Central memory CD8-positive, alpha-beta T cell (primary cell): ENCODE measurements around the gene CNTN6.

ENCODE experiments used
- ATAC-seq: fragments of 150-1000 bp; cut with Tn5 transposase; replicated peaks from 2 replicates; pipeline ENCODE4 v1.10.0; 2022; ENCODE audit warnings: mild to moderate bottlenecking, moderate FRiP score, moderate number of reproducible peaks; ENCODE audit not compliant: poor library complexity, severe bottlenecking; ENCODE audit errors: extremely low read depth
- DNase-seq, 2 donors: peaks; one replicate each; pipeline ENCODE4 v3.0.0; 2021; ENCODE audit warnings: low spot score in 2 of 2
- H3K27ac Mint-ChIP-seq: one replicate; pipeline ENCODE4 v1.8.0; 2022; ENCODE audit warnings: low read depth, mild to moderate bottlenecking, moderate library complexity, mixed read lengths
- H3K27me3 Mint-ChIP-seq: one replicate; pipeline ENCODE4 v1.8.0; 2022; ENCODE audit warnings: mixed read lengths
- H3K36me3 Mint-ChIP-seq: one replicate; pipeline ENCODE4 v1.8.0; 2022; ENCODE audit warnings: mild to moderate bottlenecking, moderate library complexity, mixed read lengths; ENCODE audit not compliant: insufficient read depth
- H3K4me1 Mint-ChIP-seq: one replicate; pipeline ENCODE4 v1.8.0; 2022; ENCODE audit warnings: mixed read lengths
- H3K4me3 Mint-ChIP-seq: one replicate; pipeline ENCODE4 v1.8.0; 2022; ENCODE audit warnings: mild to moderate bottlenecking, moderate library complexity, mixed read lengths
- H3K9me3 Mint-ChIP-seq: one replicate; pipeline ENCODE4 v1.8.0; 2022; ENCODE audit warnings: mixed read lengths

Gene CNTN6

GRCh38 chr3:1103525-1103924, 10.7 kb downstream of the CNTN6 start:
- Mint-ChIP-seq H3K9me3 (peaks cover 5% of the 10 kb centered on the region), H3K27me3 (no peaks in the 10 kb centered on the region), H3K4me3 (no peak overlapping the region), H3K4me1 (no peaks in the 10 kb centered on the region), H3K36me3 (no peaks in the 10 kb centered on the region), H3K27ac (no peak overlapping the region)
- ATAC-seq (no peak), DNase-seq (no peak)

GRCh38 chr3:1117843-1118473, 25.1 kb downstream of the CNTN6 start:
- DNase-seq: no peak
- ATAC-seq: no peak
- no peaks in the 10 kb centered on the region for H3K27me3 Mint-ChIP-seq
- no peaks in the 10 kb centered on the region for H3K4me1 Mint-ChIP-seq
- H3K4me3 Mint-ChIP-seq: no peak overlapping the region
- H3K36me3 Mint-ChIP-seq: no peaks in the 10 kb centered on the region
- peaks cover 22% of the 10 kb centered on the region for H3K9me3 Mint-ChIP-seq
- no peak overlapping the region for H3K27ac Mint-ChIP-seq

- Mint-ChIP-seq H3K9me3 (no peaks in the 10 kb centered on the region), H3K27me3 (no peaks in the 10 kb centered on the region), H3K36me3 (peaks cover 1% of the 10 kb centered on the region), H3K4me3 (no peak overlapping the region), H3K4me1 (no peaks in the 10 kb centered on the region), H3K27ac (no peak overlapping the region)
- ATAC-seq: no peak
- DNase-seq: no peak
Observed at GRCh38 chr3:1131166-1131565, 38.3 kb downstream of the CNTN6 start.

- H3K9me3 Mint-ChIP-seq: peaks cover 6% of the 10 kb centered on the region
- no peaks in the 10 kb centered on the region for H3K27me3 Mint-ChIP-seq
- H3K4me1 Mint-ChIP-seq: no peaks in the 10 kb centered on the region
- H3K36me3 Mint-ChIP-seq: no peaks in the 10 kb centered on the region
- no peak overlapping the region for H3K27ac Mint-ChIP-seq
- no peak for ATAC-seq
- no peak for DNase-seq
- no peak overlapping the region for H3K4me3 Mint-ChIP-seq
Observed at GRCh38 chr3:1135194-1135593, 42.4 kb downstream of the CNTN6 start.

GRCh38 chr3:1138036-1138435, 45.2 kb downstream of the CNTN6 start:
- DNase-seq: no peak
- H3K4me1 Mint-ChIP-seq: no peaks in the 10 kb centered on the region
- no peak overlapping the region for H3K27ac Mint-ChIP-seq
- H3K4me3 Mint-ChIP-seq: no peak overlapping the region
- no peaks in the 10 kb centered on the region for H3K36me3 Mint-ChIP-seq
- no peaks in the 10 kb centered on the region for H3K27me3 Mint-ChIP-seq
- H3K9me3 Mint-ChIP-seq: peaks cover 11% of the 10 kb centered on the region
- ATAC-seq: no peak

- no peak for DNase-seq
- Mint-ChIP-seq H3K36me3 (no peaks in the 10 kb centered on the region), H3K4me3 (no peak overlapping the region), H3K27me3 (no peaks in the 10 kb centered on the region), H3K9me3 (peaks cover 11% of the 10 kb centered on the region), H3K27ac (no peak overlapping the region), H3K4me1 (no peaks in the 10 kb centered on the region)
- no peak for ATAC-seq
Observed at GRCh38 chr3:1139071-1139470, 46.2 kb downstream of the CNTN6 start.

GRCh38 chr3:1147326-1147725, 54.5 kb downstream of the CNTN6 start:
- ATAC-seq (no peak), DNase-seq (no peak)
- H3K36me3 Mint-ChIP-seq: no peaks in the 10 kb centered on the region
- H3K4me1 Mint-ChIP-seq: no peaks in the 10 kb centered on the region
- H3K27ac Mint-ChIP-seq: no peak overlapping the region
- H3K4me3 Mint-ChIP-seq: no peak overlapping the region
- no peaks in the 10 kb centered on the region for H3K27me3 Mint-ChIP-seq
- H3K9me3 Mint-ChIP-seq: peaks cover 19% of the 10 kb centered on the region

- H3K27ac Mint-ChIP-seq: no peak overlapping the region
- no peak for DNase-seq
Observed at GRCh38 chr3:1147819-1148218, 55.0 kb downstream of the CNTN6 start.

GRCh38 chr3:1164101-1164500, 71.3 kb downstream of the CNTN6 start:
- no peak overlapping the region for H3K27ac Mint-ChIP-seq
- no peak for ATAC-seq
- H3K36me3 Mint-ChIP-seq: no peaks in the 10 kb centered on the region
- peaks cover 18% of the 10 kb centered on the region for H3K9me3 Mint-ChIP-seq
- H3K4me3 Mint-ChIP-seq: no peak overlapping the region
- no peaks in the 10 kb centered on the region for H3K27me3 Mint-ChIP-seq
- DNase-seq: no peak
- H3K4me1 Mint-ChIP-seq: no peaks in the 10 kb centered on the region

More at GRCh38 chr3:1147819-1148218, 55.0 kb downstream of the CNTN6 start:
- ATAC-seq: no peak
- Mint-ChIP-seq H3K4me1 (no peaks in the 10 kb centered on the region), H3K4me3 (no peak overlapping the region), H3K27me3 (no peaks in the 10 kb centered on the region), H3K9me3 (peaks cover 19% of the 10 kb centered on the region), H3K36me3 (no peaks in the 10 kb centered on the region)

GRCh38 chr3:1171320-1171719, 78.5 kb downstream of the CNTN6 start:
- peaks cover 34% of the 10 kb centered on the region for H3K9me3 Mint-ChIP-seq
- no peaks in the 10 kb centered on the region for H3K4me1 Mint-ChIP-seq
- ATAC-seq (no peak), DNase-seq (no peak)
- H3K4me3 Mint-ChIP-seq: no peak overlapping the region
- H3K27ac Mint-ChIP-seq: no peak overlapping the region
- H3K36me3 Mint-ChIP-seq: no peaks in the 10 kb centered on the region
- H3K27me3 Mint-ChIP-seq: no peaks in the 10 kb centered on the region

- no peaks in the 10 kb centered on the region for H3K4me1 Mint-ChIP-seq
- H3K9me3 Mint-ChIP-seq: peaks cover 29% of the 10 kb centered on the region
- ATAC-seq (no peak), DNase-seq (no peak)
- H3K27ac Mint-ChIP-seq: no peak overlapping the region
- H3K27me3 Mint-ChIP-seq: no peaks in the 10 kb centered on the region
- H3K36me3 Mint-ChIP-seq: no peaks in the 10 kb centered on the region
- H3K4me3 Mint-ChIP-seq: no peak overlapping the region
Observed at GRCh38 chr3:1172644-1173043, 79.8 kb downstream of the CNTN6 start.

GRCh38 chr3:1179146-1179545, 86.3 kb downstream of the CNTN6 start:
- H3K4me1 Mint-ChIP-seq: no peaks in the 10 kb centered on the region
- no peak for ATAC-seq
- H3K27ac Mint-ChIP-seq: no peak overlapping the region
- H3K27me3 Mint-ChIP-seq: no peaks in the 10 kb centered on the region
- no peak for DNase-seq
- H3K9me3 Mint-ChIP-seq: peaks cover 36% of the 10 kb centered on the region
- H3K4me3 Mint-ChIP-seq: no peak overlapping the region
- H3K36me3 Mint-ChIP-seq: no peaks in the 10 kb centered on the region

GRCh38 chr3:1183320-1184048, 90.7 kb downstream of the CNTN6 start:
- H3K27ac Mint-ChIP-seq: no peak overlapping the region
- no peaks in the 10 kb centered on the region for H3K27me3 Mint-ChIP-seq
- DNase-seq (no peak), ATAC-seq (no peak)
- H3K9me3 Mint-ChIP-seq: peaks cover 17% of the 10 kb centered on the region
- H3K4me3 Mint-ChIP-seq: no peak overlapping the region
- H3K36me3 Mint-ChIP-seq: no peaks in the 10 kb centered on the region
- no peaks in the 10 kb centered on the region for H3K4me1 Mint-ChIP-seq
